ENCODE data around the gene THSD8.

The THSD8 gene

GRCh38 chr19:12769689-12770088 is 32.2 kb upstream of the THSD8 start:
- no peak overlapping the region for H3K27ac ChIP-seq (ENCODE audit: low read length)

GRCh38 chr19:12770922-12771321 is 30.9 kb upstream of the THSD8 start:
- no peaks in the 10 kb centered on the region for H3K9me3 ChIP-seq (ENCODE audit: control insufficient read depth in 2 of 2, low read length in 2 of 2)
- no peaks in the 10 kb centered on the region for H3K27me3 ChIP-seq (ENCODE audit: control insufficient read depth in 1 of 2, insufficient read depth in 2 of 2, low read length in 2 of 2)
- H3K9ac ChIP-seq (ENCODE audit: low read length in 2 of 2) = no peak overlapping the region
- H3K4me1 ChIP-seq (ENCODE audit: control insufficient read depth, insufficient read depth, low read length) = peaks cover 9% of the 10 kb centered on the region
- H3K27ac ChIP-seq (ENCODE audit: low read length) = no peak overlapping the region
- H3K36me3 ChIP-seq (ENCODE audit: control insufficient read depth in 2 of 2, insufficient read depth in 2 of 2, low read length in 2 of 2) = peaks cover 0 to 2% of the 10 kb centered on the region in 2 donors
- no peak overlapping the region for H3K4me3 ChIP-seq (ENCODE audit: low read length in 2 of 2)

More at GRCh38 chr19:12769689-12770088, 32.2 kb upstream of the THSD8 start:
- no peaks in the 10 kb centered on the region for H3K9me3 ChIP-seq (ENCODE audit: control insufficient read depth in 2 of 2, low read length in 2 of 2)
- no peaks in the 10 kb centered on the region for H3K27me3 ChIP-seq (ENCODE audit: control insufficient read depth in 1 of 2, insufficient read depth in 2 of 2, low read length in 2 of 2)
- H3K4me1 ChIP-seq (ENCODE audit: control insufficient read depth, insufficient read depth, low read length) = peaks cover 3% of the 10 kb centered on the region
- H3K4me3 ChIP-seq (ENCODE audit: low read length in 2 of 2) = no peak overlapping the region
- H3K9ac ChIP-seq (ENCODE audit: low read length in 2 of 2) = no peak overlapping the region
- H3K36me3 ChIP-seq (ENCODE audit: control insufficient read depth in 2 of 2, insufficient read depth in 2 of 2, low read length in 2 of 2) = peaks cover 0 to 2% of the 10 kb centered on the region in 2 donors

- Histone ChIP-seq H3K27me3 (ENCODE audit: control insufficient read depth in 1 of 2, insufficient read depth in 2 of 2, low read length in 2 of 2) (no peaks in the 10 kb centered on the region), H3K36me3 (ENCODE audit: control insufficient read depth in 2 of 2, insufficient read depth in 2 of 2, low read length in 2 of 2) (peaks cover 0 to 2% of the 10 kb centered on the region in 2 donors), H3K9ac (ENCODE audit: low read length in 2 of 2) (no peak overlapping the region), H3K9me3 (ENCODE audit: control insufficient read depth in 2 of 2, low read length in 2 of 2) (no peaks in the 10 kb centered on the region), H3K27ac (ENCODE audit: low read length) (no peak overlapping the region), H3K4me3 (ENCODE audit: low read length in 2 of 2) (no peak overlapping the region), H3K4me1 (ENCODE audit: control insufficient read depth, insufficient read depth, low read length) (peaks cover 12% of the 10 kb centered on the region)
Measured at GRCh38 chr19:12772323-12772722, 29.5 kb upstream of the THSD8 start.

GRCh38 chr19:12773571-12773970 is 28.3 kb upstream of the THSD8 start:
- Histone ChIP-seq H3K27me3 (ENCODE audit: control insufficient read depth in 1 of 2, insufficient read depth in 2 of 2, low read length in 2 of 2) (no peaks in the 10 kb centered on the region), H3K27ac (ENCODE audit: low read length) (no peak overlapping the region), H3K4me3 (ENCODE audit: low read length in 2 of 2) (no peak overlapping the region), H3K9ac (ENCODE audit: low read length in 2 of 2) (no peak overlapping the region), H3K4me1 (ENCODE audit: control insufficient read depth, insufficient read depth, low read length) (peaks cover 25% of the 10 kb centered on the region), H3K9me3 (ENCODE audit: control insufficient read depth in 2 of 2, low read length in 2 of 2) (no peaks in the 10 kb centered on the region), H3K36me3 (ENCODE audit: control insufficient read depth in 2 of 2, insufficient read depth in 2 of 2, low read length in 2 of 2) (peaks cover 0 to 2% of the 10 kb centered on the region in 2 donors)

- Histone ChIP-seq H3K27ac (ENCODE audit: low read length) (no peak within 1 kb of the TSS), H3K27me3 (ENCODE audit: control insufficient read depth in 1 of 2, insufficient read depth in 2 of 2, low read length in 2 of 2) (no peaks in the 10 kb centered on the region), H3K9ac (ENCODE audit: low read length in 2 of 2) (peak within 1 kb of the TSS; percentile 64 to 65), H3K36me3 (ENCODE audit: control insufficient read depth in 2 of 2, insufficient read depth in 2 of 2, low read length in 2 of 2) (peaks cover 0 to 2% of the 10 kb centered on the region in 2 donors), H3K4me1 (ENCODE audit: control insufficient read depth, insufficient read depth, low read length) (peaks cover 36% of the 10 kb centered on the region), H3K9me3 (ENCODE audit: control insufficient read depth in 2 of 2, low read length in 2 of 2) (no peaks in the 10 kb centered on the region), H3K4me3 (ENCODE audit: low read length in 2 of 2) (peak within 1 kb of the TSS; percentile 73 to 84)
Measured at GRCh38 chr19:12774588-12775555, 27.0 kb upstream of the THSD8 start, which contains the start of gene HOOK2. HOOK2 (minus strand) TSS chr19:12775552; CDS start chr19:12775449, 103 bp downstream.

GRCh38 chr19:12777217-12778016 is 24.5 kb upstream of the THSD8 start:
- H3K4me3 ChIP-seq (ENCODE audit: low read length in 2 of 2) = peak overlapping the region; percentile 79 to 94
- no peaks in the 10 kb centered on the region for H3K36me3 ChIP-seq (ENCODE audit: control insufficient read depth in 2 of 2, insufficient read depth in 2 of 2, low read length in 2 of 2)
- peaks cover 43% of the 10 kb centered on the region for H3K4me1 ChIP-seq (ENCODE audit: control insufficient read depth, insufficient read depth, low read length)
- H3K27me3 ChIP-seq (ENCODE audit: control insufficient read depth in 1 of 2, insufficient read depth in 2 of 2, low read length in 2 of 2) = no peaks in the 10 kb centered on the region
- H3K9ac ChIP-seq (ENCODE audit: low read length in 2 of 2) = peak overlapping the region; percentile 76 to 93
- H3K27ac ChIP-seq (ENCODE audit: low read length) = peak overlapping the region; percentile 95
- no peaks in the 10 kb centered on the region for H3K9me3 ChIP-seq (ENCODE audit: control insufficient read depth in 2 of 2, low read length in 2 of 2)

GRCh38 chr19:12778017-12778904 is 23.6 kb upstream of the THSD8 start:
- Histone ChIP-seq H3K9me3 (ENCODE audit: control insufficient read depth in 2 of 2, low read length in 2 of 2) (no peaks in the 10 kb centered on the region), H3K4me3 (ENCODE audit: low read length in 2 of 2) (peak overlapping the region; percentile 79 to 94), H3K27ac (ENCODE audit: low read length) (peak overlapping the region; percentile 95), H3K9ac (ENCODE audit: low read length in 2 of 2) (peak overlapping the region; percentile 76 to 93), H3K36me3 (ENCODE audit: control insufficient read depth in 2 of 2, insufficient read depth in 2 of 2, low read length in 2 of 2) (no peaks in the 10 kb centered on the region), H3K27me3 (ENCODE audit: control insufficient read depth in 1 of 2, insufficient read depth in 2 of 2, low read length in 2 of 2) (no peaks in the 10 kb centered on the region), H3K4me1 (ENCODE audit: control insufficient read depth, insufficient read depth, low read length) (peaks cover 50% of the 10 kb centered on the region)

- peak overlapping the region; percentile 76 to 93 for H3K9ac ChIP-seq (ENCODE audit: low read length in 2 of 2)
- peak overlapping the region; percentile 79 to 94 for H3K4me3 ChIP-seq (ENCODE audit: low read length in 2 of 2)
- H3K27ac ChIP-seq (ENCODE audit: low read length) = peak overlapping the region; percentile 95
- no peaks in the 10 kb centered on the region for H3K36me3 ChIP-seq (ENCODE audit: control insufficient read depth in 2 of 2, insufficient read depth in 2 of 2, low read length in 2 of 2)
- H3K4me1 ChIP-seq (ENCODE audit: control insufficient read depth, insufficient read depth, low read length) = peaks cover 56% of the 10 kb centered on the region
- no peaks in the 10 kb centered on the region for H3K9me3 ChIP-seq (ENCODE audit: control insufficient read depth in 2 of 2, low read length in 2 of 2)
- H3K27me3 ChIP-seq (ENCODE audit: control insufficient read depth in 1 of 2, insufficient read depth in 2 of 2, low read length in 2 of 2) = no peaks in the 10 kb centered on the region
Measured at GRCh38 chr19:12778905-12779161, 23.0 kb upstream of the THSD8 start.

GRCh38 chr19:12779162-12779993 is 22.5 kb upstream of the THSD8 start:
- Histone ChIP-seq H3K9me3 (ENCODE audit: control insufficient read depth in 2 of 2, low read length in 2 of 2) (no peaks in the 10 kb centered on the region), H3K4me1 (ENCODE audit: control insufficient read depth, insufficient read depth, low read length) (peaks cover 59% of the 10 kb centered on the region), H3K36me3 (ENCODE audit: control insufficient read depth in 2 of 2, insufficient read depth in 2 of 2, low read length in 2 of 2) (no peaks in the 10 kb centered on the region), H3K27me3 (ENCODE audit: control insufficient read depth in 1 of 2, insufficient read depth in 2 of 2, low read length in 2 of 2) (no peaks in the 10 kb centered on the region), H3K4me3 (ENCODE audit: low read length in 2 of 2) (peak overlapping the region in 1 of 2 donors; percentile 79), H3K9ac (ENCODE audit: low read length in 2 of 2) (peak overlapping the region; percentile 76 to 93), H3K27ac (ENCODE audit: low read length) (peak overlapping the region; percentile 95)
